Measurements from ENCODE around the gene PRELP. TPM values are rescaled to one million over a fixed set of nuclear protein-coding genes. Genes with fewer than 3 reads are reported as not detected.

The PRELP gene
- total and polyA plus RNA-seq, 10 of the 15 experiments (the other 5 are each of a cell fraction or from before 2014, with no cell fraction given), result 0.03 to 0.05 TPM; not detected in 8

- FAIRE-seq, result no peak
- Histone ChIP-seq H3K4me1 (ENCODE audit: control insufficient read depth, insufficient read depth, low read length) (no peaks in the 10 kb centered on the region), H3K4me2 (ENCODE audit: control insufficient read depth, insufficient read depth) (no peak overlapping the region), H3K27ac (ENCODE audit: control insufficient read depth, insufficient read depth) (no peak overlapping the region), H3K36me3 (ENCODE audit: control insufficient read depth in 2 of 2, insufficient read depth in 2 of 2, low read length in 1 of 2) (no peaks in the 10 kb centered on the region), H3K79me2 (ENCODE audit: control insufficient read depth, insufficient read depth, low read length) (no peaks in the 10 kb centered on the region), H4K20me1 (ENCODE audit: control insufficient read depth, insufficient read depth) (no peaks in the 10 kb centered on the region), H2AFZ (ENCODE audit: control insufficient read depth, low read depth, low read length) (no peak overlapping the region), H3K27me3 (replicated peaks in 1 of 2; ENCODE audit: control insufficient read depth in 2 of 2, insufficient read depth in 2 of 2, low read length in 1 of 2) (peaks cover 2 to 3% of the 10 kb centered on the region in 2 experiments; a peak in 3 of 4 replicates), H3K9ac (ENCODE audit: control insufficient read depth, insufficient read depth, low read length) (no peak overlapping the region), H3K9me3 (replicated peaks; ENCODE audit: control insufficient read depth, insufficient read depth, low read length) (no peaks in the 10 kb centered on the region), H3K4me3 (no peak overlapping the region)
- in situ Hi-C loops (cut with MboI), result no loop called here
- 28% methylated on average over 3 of the region's 3 CpGs for WGBS (ENCODE audit: insufficient coverage, insufficient replicate concordance, low lambda C conversion rate, missing lambda C conversion rate)
- no peak for DNase-seq (ENCODE audit: low read depth, low spot score)
- BruUV-seq (replicated peaks), result no TSS peak
- TF ChIP-seq CBX3 (IDR thresholded peaks at IDR 0.05; ENCODE audit: borderline replicate concordance, low read depth) (no peak), SRF (IDR thresholded peaks at IDR 0.05; ENCODE audit: low read depth in 2 of 2, low read length in 2 of 2) (no peak), SPI1 (IDR thresholded peaks at IDR 0.05; ENCODE audit: borderline replicate concordance, insufficient read depth, low read depth, low read length) (no peak), STAT1 (conservative IDR thresholded peaks at IDR 0.05) (no peak)
- TF ChIP-seq, protein P1, sequence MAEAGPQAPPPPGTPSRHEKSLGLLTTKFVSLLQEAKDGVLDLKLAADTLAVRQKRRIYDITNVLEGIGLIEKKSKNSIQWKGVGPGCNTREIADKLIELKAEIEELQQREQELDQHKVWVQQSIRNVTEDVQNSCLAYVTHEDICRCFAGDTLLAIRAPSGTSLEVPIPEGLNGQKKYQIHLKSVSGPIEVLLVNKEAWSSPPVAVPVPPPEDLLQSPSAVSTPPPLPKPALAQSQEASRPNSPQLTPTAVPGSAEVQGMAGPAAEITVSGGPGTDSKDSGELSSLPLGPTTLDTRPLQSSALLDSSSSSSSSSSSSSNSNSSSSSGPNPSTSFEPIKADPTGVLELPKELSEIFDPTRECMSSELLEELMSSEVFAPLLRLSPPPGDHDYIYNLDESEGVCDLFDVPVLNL (IDR thresholded peaks at IDR 0.05; ENCODE audit: low read depth, low read length), result no peak
- no peak for ATAC-seq
- intact Hi-C loops (cut with micrococcal nuclease; ENCODE audit: unreplicated experiment), result no loop called here
- ChIA-PET CTCF (no interaction called here), POLR2A (no interaction called here), RAD21 (ENCODE audit: unreplicated experiment) (no interaction called here), SMC1A (ENCODE audit: uncharacterized antibody, unreplicated experiment) (no interaction called here)
These were observed 58.9 kb downstream of the PRELP start for GRCh38 chr1:203534526-203534925.

GRCh38 chr1:203536575-203536974 is 61.0 kb downstream of the PRELP start:
- H4K20me1 ChIP-seq (ENCODE audit: control insufficient read depth, insufficient read depth), result no peaks in the 10 kb centered on the region
- TF ChIP-seq NFYA (IDR thresholded peaks at IDR 0.05; ENCODE audit: borderline replicate concordance, low read depth, low read length), result no peak
- TF ChIP-seq EZH2 (IDR thresholded peaks at IDR 0.05; ENCODE audit: borderline replicate concordance, control insufficient read depth, low read depth, low read length), result no peak
- TF ChIP-seq YBX1 (IDR thresholded peaks at IDR 0.05), result no peak
- TF ChIP-seq ZBTB4 (CRISPR knock-in tag; IDR thresholded peaks at IDR 0.05), result no peak
- TF ChIP-seq YY1 (IDR thresholded peaks at IDR 0.05; ENCODE audit: low read depth, low read length), result no peak
- no peaks in the 10 kb centered on the region for H3K4me1 ChIP-seq (ENCODE audit: control insufficient read depth, insufficient read depth, low read length)
- H3K4me2 ChIP-seq (ENCODE audit: control insufficient read depth, insufficient read depth), result no peak overlapping the region
- H3K27ac ChIP-seq (ENCODE audit: control insufficient read depth, insufficient read depth), result no peak overlapping the region
- H3K79me2 ChIP-seq (ENCODE audit: control insufficient read depth, insufficient read depth, low read length), result no peaks in the 10 kb centered on the region
- 28% methylated on average over 2 of the region's 2 CpGs for WGBS (ENCODE audit: insufficient coverage, insufficient replicate concordance, low lambda C conversion rate, missing lambda C conversion rate)
- CTCF ChIA-PET, result interaction anchor here (0.9 kb wide), 1 partner anchor 22 kb away, joined by 3 read pairs; no protein-coding TSS in a partner anchor
- BruUV-seq (replicated peaks), result no TSS peak
- H2AFZ ChIP-seq (ENCODE audit: control insufficient read depth, low read depth, low read length), result no peak overlapping the region
- H3K27me3 ChIP-seq (replicated peaks in 1 of 2; ENCODE audit: control insufficient read depth in 2 of 2, insufficient read depth in 2 of 2, low read length in 1 of 2), result peaks cover 0 to 2% of the 10 kb centered on the region in 2 experiments; a peak in 3 of 4 replicates
- RAD21 ChIA-PET (ENCODE audit: unreplicated experiment), result no interaction called here
- H3K36me3 ChIP-seq (ENCODE audit: control insufficient read depth in 2 of 2, insufficient read depth in 2 of 2, low read length in 1 of 2), result no peaks in the 10 kb centered on the region
- FAIRE-seq (no peak), ATAC-seq (no peak), DNase-seq (ENCODE audit: low read depth, low spot score) (no peak)
- no peak overlapping the region for H3K4me3 ChIP-seq
- SMC1A ChIA-PET (ENCODE audit: uncharacterized antibody, unreplicated experiment), result no interaction called here
- intact Hi-C loops (cut with micrococcal nuclease; ENCODE audit: unreplicated experiment), result no loop called here
- no peaks in the 10 kb centered on the region for H3K9me3 ChIP-seq (replicated peaks; ENCODE audit: control insufficient read depth, insufficient read depth, low read length)
- H3K9ac ChIP-seq (ENCODE audit: control insufficient read depth, insufficient read depth, low read length), result no peak overlapping the region
- POLR2A ChIA-PET, result no interaction called here
- in situ Hi-C loops (cut with MboI), result no loop called here

Measured in GM12878 (cell line).